Dermis lymphatic vessel endothelial cell (primary cell): Measurements from ENCODE around the gene PRSS57. TPM values are rescaled to one million over a fixed set of nuclear protein-coding genes. Genes with fewer than 3 reads are reported as not detected.

Source experiments
- total RNA-seq: library from RNA; depleted of rRNA; stranded (reverse); fragments of >200 nt; gene quantifications from 2 replicates; pipeline ENCODE4 v1.2.1, GENCODE V29; 2014

The PRSS57 gene
- not detected in 2 replicates for total RNA-seq

GRCh38 chr19:695352-695949 lies at the start of gene PRSS57:
Gene PRSS57, minus strand, starts transcription at chr19:695452. Its CDS starts 22 bp downstream, at chr19:695430.

GRCh38 chr19:708154-709143 lies 13.2 kb upstream of the PRSS57 start, which contains the start of gene PALM:
Gene PALM, plus strand, starts transcription at chr19:708935. Its CDS starts 212 bp downstream, at chr19:709147.

GRCh38 chr19:676339-677105 lies 18.7 kb downstream of the PRSS57 start, which contains the start of gene FSTL3:
Gene FSTL3, plus strand, starts transcription at chr19:676392. Its CDS starts 32 bp downstream, at chr19:676424.

GRCh38 chr19:662962-663681 lies 32.1 kb downstream of the PRSS57 start, which contains the start of gene RNF126:
Gene RNF126, minus strand, starts transcription at chr19:663214. Its CDS starts 93 bp downstream, at chr19:663121.

GRCh38 chr19:639253-640160 lies 55.7 kb downstream of the PRSS57 start, which contains the start of gene FGF22:
Gene FGF22, plus strand, starts transcription at chr19:639879. Its CDS starts 47 bp downstream, at chr19:639926.

Other genes with a start within 250 kb of the PRSS57 start
- 9.3 and 22.0 TPM in 2 replicates for gene SHC2, start 234.4 kb downstream of the PRSS57 start, total RNA-seq
- gene MADCAM1, start 199.0 kb downstream of the PRSS57 start, total RNA-seq: not detected in 2 replicates
- 30.7 and 35.0 TPM in 2 replicates for gene TPGS1, start 188.0 kb downstream of the PRSS57 start, total RNA-seq
- gene CDC34, start 163.7 kb downstream of the PRSS57 start, total RNA-seq: 72.5 and 76.9 TPM in 2 replicates
- gene GZMM, start 151.4 kb downstream of the PRSS57 start, total RNA-seq: not detected in 2 replicates
- 212 and 215 TPM in 2 replicates for gene BSG, start 122.9 kb downstream of the PRSS57 start, total RNA-seq
- 0.43 and 0.65 TPM in 2 replicates for gene HCN2, start 105.6 kb downstream of the PRSS57 start, total RNA-seq
- 17.1 and 22.3 TPM in 2 replicates for gene POLRMT, start 61.9 kb downstream of the PRSS57 start, total RNA-seq
- 0.09 and 0.11 TPM in 2 replicates for gene FGF22, start 55.6 kb downstream of the PRSS57 start, total RNA-seq
- 14.2 and 25.0 TPM in 2 replicates for gene RNF126, start 32.2 kb downstream of the PRSS57 start, total RNA-seq
- gene FSTL3, start 19.1 kb downstream of the PRSS57 start, total RNA-seq: 3.4 and 5.9 TPM in 2 replicates
- 28.6 and 34.0 TPM in 2 replicates for gene PALM, start 13.5 kb upstream of the PRSS57 start, total RNA-seq
- gene MISP, start 55.7 kb upstream of the PRSS57 start, total RNA-seq: under 0.01 TPM in 1 of 2 replicates, not detected in the other
- 118 and 139 TPM in 2 replicates for gene PTBP1, start 102.0 kb upstream of the PRSS57 start, total RNA-seq
- under 0.01 TPM in 2 replicates for gene PLPPR3, start 126.5 kb upstream of the PRSS57 start, total RNA-seq
- not detected in 2 replicates for gene AZU1, start 132.4 kb upstream of the PRSS57 start, total RNA-seq
- gene PRTN3, start 145.5 kb upstream of the PRSS57 start, total RNA-seq: not detected in 2 replicates
- not detected in 2 replicates for gene ELANE, start 156.9 kb upstream of the PRSS57 start, total RNA-seq
- 0.52 and 0.54 TPM in 2 replicates for gene CFD, start 164.2 kb upstream of the PRSS57 start, total RNA-seq
- 16.1 and 20.6 TPM in 2 replicates for gene MED16, start 197.7 kb upstream of the PRSS57 start, total RNA-seq
- gene RNU6-9, start 198.0 kb upstream of the PRSS57 start, total RNA-seq: not detected in 2 replicates
- gene R3HDM4, start 217.8 kb upstream of the PRSS57 start, total RNA-seq: 37.0 and 37.5 TPM in 2 replicates
- not detected in 2 replicates for gene KISS1R, start 221.9 kb upstream of the PRSS57 start, total RNA-seq
- gene ARID3A, start 230.6 kb upstream of the PRSS57 start, total RNA-seq: 4.7 and 5.6 TPM in 2 replicates